T-cell (primary cell): ENCODE results near the gene RHBDL2. TPM values are rescaled to one million over a fixed set of nuclear protein-coding genes. Genes with fewer than 3 reads are reported as not detected.

Experiments
- ATAC-seq, 4 experiments: fragments of 200-7000 bp in 3 of 4; fragments of 150-1000 bp in 1 of 4; cut with Tn5 transposase; replicated peaks in 1 of 4; 1 replicate in 3 of 4; 2 replicates in 1 of 4; pipeline ENCODE4 v1.10.0; 2021; ENCODE audit warnings: moderate library complexity in 3 of 4, mild to moderate bottlenecking in 2 of 4, moderate number of reproducible peaks in 1 of 4
- CTCF ChIA-PET, 2 donors: fragments of 300-600 bp; sonication (Branson Sonifier 250); formaldehyde crosslinking; loops; one replicate each; lab custom pipeline; 2022; ENCODE audit warnings: antibody characterized with exemption in 2 of 2; lab: Charles Lee
- POLR2A ChIA-PET, 2 donors: fragments of 300-600 bp; sonication (Branson Sonifier 250); formaldehyde crosslinking; loops; one replicate each; lab custom pipeline; 2022; ENCODE audit warnings: antibody characterized with exemption in 2 of 2; lab: Charles Lee
- DNase-seq, 35 experiments: peaks; one replicate each; pipeline versions ENCODE4 v3.0.0 to v3.0.0-alpha.2; 2013 to 2023
- H3K27ac ChIP-seq: one replicate; pipeline ENCODE4 v1.5.1; 2013; ENCODE audit warnings: low read length
- H3K27me3 ChIP-seq, 2 experiments: replicated peaks in 1 of 2; 1 replicate in 1 of 2; 2 replicates in 1 of 2; pipeline versions ENCODE4 v1.6.1 to v1.7.0; 2013; ENCODE audit warnings: low read length in 1 of 2, mixed read lengths in 1 of 2; ENCODE audit not compliant: control insufficient read depth in 2 of 2, insufficient read depth in 2 of 2; ENCODE audit errors: extremely low read depth in 1 of 2
- H3K36me3 ChIP-seq, 2 donors: 1 replicate in 1 of 2; 2 replicates in 1 of 2; pipeline versions ENCODE4 v1.6.1 to v1.7.0; 2013; ENCODE audit warnings: low read length in 1 of 2; ENCODE audit not compliant: control insufficient read depth in 2 of 2, insufficient read depth in 1 of 2; ENCODE audit errors: extremely low read depth in 1 of 2
- H3K4me1 ChIP-seq, 2 experiments: 1 replicate in 1 of 2; 2 replicates in 1 of 2; pipeline versions ENCODE4 v1.6.1 to v1.7.0; 2013; ENCODE audit warnings: low read length in 2 of 2, mixed read lengths in 1 of 2; ENCODE audit not compliant: insufficient read depth in 2 of 2, control insufficient read depth in 1 of 2; ENCODE audit errors: extremely low read depth in 1 of 2
- H3K4me3 ChIP-seq, 2 donors: 1 replicate in 1 of 2; 2 replicates in 1 of 2; pipeline versions ENCODE4 v1.5.1 to v1.7.0; 2013; ENCODE audit warnings: mild to moderate bottlenecking in 2 of 2, low read length in 1 of 2, moderate library complexity in 1 of 2; ENCODE audit not compliant: control insufficient read depth in 1 of 2; ENCODE audit errors: extremely low read depth in 1 of 2
- H3K9me3 ChIP-seq: 2 replicates; pipeline ENCODE4 v1.7.0; 2013
- H3K27ac Mint-ChIP-seq, 2 donors: one replicate each; pipeline ENCODE4 v1.8.0; 2020 to 2021; ENCODE audit warnings: mild to moderate bottlenecking in 2 of 2, mixed read lengths in 2 of 2
- H3K27me3 Mint-ChIP-seq, 2 donors: one replicate each; pipeline ENCODE4 v1.8.0; 2021 to 2022; ENCODE audit warnings: mixed read lengths in 2 of 2
- H3K36me3 Mint-ChIP-seq: one replicate; pipeline ENCODE4 v1.8.0; 2021; ENCODE audit warnings: mixed read lengths
- H3K4me1 Mint-ChIP-seq, 3 donors: one replicate each; pipeline ENCODE4 v1.8.0; 2020 to 2022; ENCODE audit warnings: mixed read lengths in 3 of 3, mild to moderate bottlenecking in 1 of 3
- H3K4me3 Mint-ChIP-seq, 3 donors: one replicate each; pipeline ENCODE4 v1.8.0; 2020 to 2022; ENCODE audit warnings: mild to moderate bottlenecking in 3 of 3, mixed read lengths in 3 of 3, moderate library complexity in 3 of 3
- H3K9me3 Mint-ChIP-seq, 3 donors: one replicate each; pipeline ENCODE4 v1.8.0; 2020 to 2022; ENCODE audit warnings: mixed read lengths in 3 of 3
- WGBS: methylation state at CpG from one replicate; pipeline ENCODE4 v1.1.5; 2013; ENCODE audit warnings: missing lambda C conversion rate; ENCODE audit not compliant: insufficient coverage; 5-methylcytosine and 5-hydroxymethylcytosine counted together
- total RNA-seq, 35 experiments: library from RNA in 6 of 35; stranded (reverse) in 6 of 35; fragments of 120-200 nt in 1 of 35; gene quantifications; one replicate each; pipeline versions ENCODE4 v1.2.1 to v1.2.4 and lab custom pipeline; 2013 to 2026

The RHBDL2 gene
- total RNA-seq, 5 donors from 2014 or later (not counting 1 experiment from before 2014, with no cell fraction given) = not detected

DNA sequence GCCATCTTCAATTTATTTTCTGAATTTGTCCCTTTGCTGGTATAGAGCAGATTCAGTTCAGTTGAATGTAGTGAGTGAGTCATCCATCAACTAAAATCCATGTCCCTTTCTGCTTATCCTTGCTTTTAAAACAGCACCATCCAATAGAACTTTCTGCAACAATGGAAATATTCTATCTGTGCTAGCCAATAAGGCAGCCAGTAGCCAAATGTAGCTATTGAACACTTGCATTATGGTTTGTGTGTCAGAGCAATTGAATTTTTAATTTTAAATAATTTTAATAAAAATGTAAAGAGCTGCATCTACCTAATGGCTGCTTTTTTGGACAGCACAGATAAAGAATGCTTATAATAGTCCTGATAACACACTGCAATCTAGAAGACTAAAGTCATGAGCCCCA lies 60.1 kb downstream of the RHBDL2 start, which contains the start of gene GJA9:
Gene GJA9 (minus strand): TSS at position 101 of the 400 bp plus-strand sequence. CDS start 5,489 bp downstream, outside the sequence.
- H3K27me3 Mint-ChIP-seq = no peaks in the 10 kb centered on the region
- no peaks in the 10 kb centered on the region for H3K36me3 Mint-ChIP-seq
- H3K36me3 ChIP-seq = no peaks in the 10 kb centered on the region
- CTCF ChIA-PET = interaction anchor here in 1 of 2 donors (0.6 kb wide), 2 partner anchors 12 to 321 kb away, joined by 3 to 4 read pairs; no protein-coding TSS in a partner anchor
- no peaks in the 10 kb centered on the region for H3K9me3 ChIP-seq
- DNase-seq (no peak), ATAC-seq (no peak)
- POLR2A ChIA-PET = interaction anchor here in 1 of 2 donors (0.6 kb wide), 1 partner anchor 1375 kb away, joined by 4 read pairs; no protein-coding TSS in a partner anchor
- H3K4me1 ChIP-seq = no peaks in the 10 kb centered on the region
- no peak within 1 kb of the TSS for H3K27ac ChIP-seq
- no peaks in the 10 kb centered on the region for H3K27me3 ChIP-seq
- H3K4me1 Mint-ChIP-seq = peaks cover 0 to 2% (median 0%) of the 10 kb centered on the region in 3 donors
- H3K4me3 ChIP-seq = no peak within 1 kb of the TSS
- H3K4me3 Mint-ChIP-seq = no peak within 1 kb of the TSS
- H3K9me3 Mint-ChIP-seq = no peaks in the 10 kb centered on the region
- no peak within 1 kb of the TSS for H3K27ac Mint-ChIP-seq

- no CpG with 5 or more reads among the region's 2 CpGs for WGBS
- H3K4me3 ChIP-seq = no peak overlapping the region
- no peaks in the 10 kb centered on the region for H3K27me3 Mint-ChIP-seq
- DNase-seq (no peak), ATAC-seq (no peak)
- H3K4me1 ChIP-seq = peaks cover 11% of the 10 kb centered on the region in 2 experiments
- no peaks in the 10 kb centered on the region for H3K36me3 ChIP-seq
- peaks cover 17 to 30% (median 29%) of the 10 kb centered on the region in 3 donors for H3K4me1 Mint-ChIP-seq
- no peak overlapping the region for H3K27ac ChIP-seq
- H3K36me3 Mint-ChIP-seq = no peaks in the 10 kb centered on the region
- ChIA-PET CTCF (no interaction called here), POLR2A (no interaction called here)
- H3K4me3 Mint-ChIP-seq = no peak overlapping the region
- H3K27ac Mint-ChIP-seq = no peak overlapping the region
- no peaks in the 10 kb centered on the region for H3K9me3 ChIP-seq
- no peaks in the 10 kb centered on the region for H3K9me3 Mint-ChIP-seq
- H3K27me3 ChIP-seq = no peaks in the 10 kb centered on the region
Observed at GRCh38 chr1:38875811-38876210, 65.8 kb downstream of the RHBDL2 start.

DNA sequence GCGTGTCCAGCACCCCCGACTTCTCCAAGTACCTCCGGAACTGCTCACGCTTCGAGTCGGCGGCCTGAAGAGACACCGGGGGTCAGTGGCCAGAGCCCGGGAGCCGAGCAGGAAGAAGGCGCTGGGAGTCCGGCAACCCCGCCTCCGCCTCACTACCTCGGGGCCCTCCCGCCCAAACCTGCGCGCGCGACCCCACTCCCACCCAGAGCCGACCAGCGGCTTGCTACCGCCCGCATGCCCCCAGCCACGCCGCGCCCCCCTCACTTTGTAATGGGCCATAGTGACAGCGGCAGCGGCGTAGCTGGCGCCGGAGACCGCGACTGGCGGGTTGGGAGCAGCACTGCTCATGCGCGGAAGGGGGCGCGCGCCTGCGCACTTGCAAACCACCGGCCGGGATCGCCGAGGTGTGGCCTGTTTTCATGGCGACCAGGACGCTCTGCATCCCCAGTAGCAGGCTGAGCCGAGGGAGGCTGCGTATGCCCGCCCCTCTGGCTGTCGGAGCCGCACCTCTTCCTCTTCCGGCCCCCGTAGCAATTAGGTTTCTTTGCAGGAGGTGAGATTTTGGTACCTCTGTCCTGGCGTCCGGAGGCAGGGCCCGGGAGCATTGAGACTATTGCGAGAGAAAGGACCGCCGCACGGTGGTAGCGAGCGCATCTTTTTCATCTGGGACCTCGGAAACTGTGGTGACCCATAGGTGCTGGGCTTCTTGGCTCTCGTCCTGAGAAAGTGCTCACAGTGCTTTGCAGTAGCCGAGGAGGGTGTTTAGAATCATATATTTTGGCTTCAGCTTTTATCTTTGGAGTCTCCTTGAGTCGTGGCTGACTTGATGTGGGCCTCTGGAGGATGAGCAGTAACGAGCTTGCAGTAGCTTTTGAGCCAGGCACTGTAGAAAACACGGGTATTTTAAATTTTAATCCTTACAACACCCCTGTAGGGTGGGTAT lies 68.3 kb downstream of the RHBDL2 start, which contains the start of gene MYCBP:
Gene MYCBP (minus strand): TSS at position 322 of the 943 bp plus-strand sequence. CDS start 43 bp downstream, at position 279.
- Mint-ChIP-seq H3K27me3 (no peaks in the 10 kb centered on the region), H3K36me3 (peaks cover 3% of the 10 kb centered on the region), H3K27ac (peak within 1 kb of the TSS; percentile 88 to 94), H3K4me1 (peaks cover 24 to 34% (median 33%) of the 10 kb centered on the region in 3 donors), H3K9me3 (no peaks in the 10 kb centered on the region), H3K4me3 (peak within 1 kb of the TSS; percentile 86 to 90 (median 90))
- CTCF ChIA-PET = interaction anchor here in 1 of 2 donors (0.5 to 0.6 kb wide), 2 partner anchors 16 to 111 kb away, joined by 3 read pairs; no protein-coding TSS in a partner anchor
- Histone ChIP-seq H3K36me3 (no peaks in the 10 kb centered on the region), H3K4me3 (peak within 1 kb of the TSS; percentile 66 to 79), H3K4me1 (peaks cover 11% of the 10 kb centered on the region in 2 experiments), H3K27ac (peak within 1 kb of the TSS; percentile 43), H3K9me3 (no peaks in the 10 kb centered on the region), H3K27me3 (no peaks in the 10 kb centered on the region)
- ATAC-seq = peak; percentile 99
- POLR2A ChIA-PET = interaction anchor here in 1 of 2 donors (1.4 kb wide), 1 partner anchor 153 kb away, joined by 3 read pairs; the partner anchor contains the start of gene NDUFS5
- under 1% methylated on average over 65 of the region's 69 CpGs for WGBS
- peak; percentile 92 to 99 (median 96) for DNase-seq

DNA sequence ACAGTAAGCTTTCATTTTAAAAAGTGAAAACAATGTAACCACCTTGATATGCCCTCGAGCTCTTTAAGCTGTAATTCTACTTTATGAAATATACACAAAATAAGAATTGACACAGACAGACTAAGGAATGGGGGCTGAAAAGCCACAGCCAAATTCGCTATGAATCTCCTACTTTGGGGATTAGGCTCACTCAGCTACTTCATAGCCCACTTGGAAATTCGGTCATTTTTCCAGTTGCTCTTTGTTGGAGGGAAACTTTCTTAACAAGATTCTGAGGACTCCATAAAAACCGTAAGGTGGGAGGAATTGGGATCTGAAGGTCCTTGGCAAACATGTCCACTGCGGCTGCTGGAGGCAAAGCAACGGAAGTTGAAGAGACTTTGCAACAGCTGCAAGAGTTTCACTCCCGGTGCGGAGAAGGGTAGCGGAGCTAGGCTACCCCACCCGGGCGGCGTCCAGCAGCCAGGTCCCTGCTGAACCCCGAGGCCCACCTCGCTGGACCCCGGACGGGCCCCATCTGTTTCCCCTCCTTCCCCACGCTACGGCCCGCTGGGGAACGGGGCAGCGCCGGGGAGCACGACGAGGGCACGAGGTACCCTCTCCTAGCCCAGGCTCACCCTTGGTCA lies 69.1 kb downstream of the RHBDL2 start:
- Histone ChIP-seq H3K9me3 (no peaks in the 10 kb centered on the region), H3K4me3 (peak overlapping the region; percentile 66 to 79), H3K27ac (peak overlapping the region; percentile 43), H3K4me1 (peaks cover 11% of the 10 kb centered on the region in 2 experiments), H3K36me3 (no peaks in the 10 kb centered on the region), H3K27me3 (no peaks in the 10 kb centered on the region)
- Mint-ChIP-seq H3K4me1 (peaks cover 31 to 39% (median 39%) of the 10 kb centered on the region in 3 donors), H3K27me3 (no peaks in the 10 kb centered on the region), H3K36me3 (peaks cover 9% of the 10 kb centered on the region), H3K4me3 (peak overlapping the region; percentile 86 to 90 (median 90)), H3K27ac (peak overlapping the region; percentile 52 to 75), H3K9me3 (no peaks in the 10 kb centered on the region)
- peak; percentile 19 to 42 (median 32) for ATAC-seq
- ChIA-PET CTCF (interaction anchor here in 1 of 2 donors (0.6 kb wide), 1 partner anchor 978 kb away, joined by 3 read pairs; no protein-coding TSS in a partner anchor), POLR2A (interaction anchor here in 1 of 2 donors (0.6 to 1.4 kb wide), 2 partner anchors 154 to 332 kb away, joined by 3 read pairs; partner anchors contain the start of gene NDUFS5)
- peak in 21 of 35 experiments; percentile 2 to 53 (median 17) for DNase-seq
- 0% methylated on average over 22 of the region's 25 CpGs for WGBS

GRCh38 chr1:38870996-38871395 lies 70.6 kb downstream of the RHBDL2 start:
- Mint-ChIP-seq H3K27ac (no peak overlapping the region), H3K9me3 (no peaks in the 10 kb centered on the region), H3K36me3 (peaks cover 14% of the 10 kb centered on the region), H3K4me3 (no peak overlapping the region), H3K4me1 (peaks cover 31 to 39% (median 39%) of the 10 kb centered on the region in 3 donors), H3K27me3 (no peaks in the 10 kb centered on the region)
- H3K27ac ChIP-seq = no peak overlapping the region
- peaks cover 0 to 2% of the 10 kb centered on the region in 2 donors for H3K36me3 ChIP-seq
- no peaks in the 10 kb centered on the region for H3K27me3 ChIP-seq
- H3K9me3 ChIP-seq = no peaks in the 10 kb centered on the region
- WGBS = 83% methylated on average over 6 of the region's 8 CpGs
- DNase-seq (no peak), ATAC-seq (no peak)
- H3K4me1 ChIP-seq = peaks cover 11% of the 10 kb centered on the region in 2 experiments
- H3K4me3 ChIP-seq = no peak overlapping the region
- ChIA-PET CTCF (interaction anchor here (0.6 to 0.9 kb wide), 4 partner anchors 22 to 943 kb away, joined by 3 to 6 read pairs (median 3); no protein-coding TSS in a partner anchor), POLR2A (interaction anchor here in 1 of 2 donors (1.0 kb wide), 1 partner anchor 238 kb away, joined by 3 read pairs; no protein-coding TSS in a partner anchor)
